Esophagus squamous epithelium (tissue), 4 donors: Measurements from ENCODE around the gene TIMP2.

Experiments
- CTCF ChIP-seq, 6 experiments: fragments of 450-650 bp in 4 of 6; fragments of 200-600 bp in 2 of 6; sonication (generic) in 2 of 6; IDR thresholded peaks; one replicate each; pipeline ENCODE4 v1.5.1; 2016 to 2019; ENCODE audit warnings: antibody characterized with exemption in 6 of 6, mild to moderate bottlenecking in 4 of 6, moderate library complexity in 4 of 6
- POLR2A ChIP-seq, 4 donors: fragments of 450-650 bp; IDR thresholded peaks; one replicate each; pipeline ENCODE4 v1.6.1; 2017; ENCODE audit warnings: antibody characterized with exemption in 4 of 4, mild to moderate bottlenecking in 4 of 4, moderate library complexity in 3 of 4

- peak; percentile 82 to 91 (median 86) for TF ChIP-seq CTCF (IDR thresholded peaks at IDR 0.05)
- no peak for TF ChIP-seq POLR2A (IDR thresholded peaks at IDR 0.05)
Observed at GRCh38 chr17:78865682-78866390, 59.4 kb downstream of the TIMP2 start.
